ENCODE measurements around the gene LCN12. TPM values are rescaled to one million over a fixed set of nuclear protein-coding genes. Genes with fewer than 3 reads are reported as not detected.

LCN12 gene
- polyA plus RNA-seq, 3 donors: 0.29 TPM; not detected in 2

DNA sequence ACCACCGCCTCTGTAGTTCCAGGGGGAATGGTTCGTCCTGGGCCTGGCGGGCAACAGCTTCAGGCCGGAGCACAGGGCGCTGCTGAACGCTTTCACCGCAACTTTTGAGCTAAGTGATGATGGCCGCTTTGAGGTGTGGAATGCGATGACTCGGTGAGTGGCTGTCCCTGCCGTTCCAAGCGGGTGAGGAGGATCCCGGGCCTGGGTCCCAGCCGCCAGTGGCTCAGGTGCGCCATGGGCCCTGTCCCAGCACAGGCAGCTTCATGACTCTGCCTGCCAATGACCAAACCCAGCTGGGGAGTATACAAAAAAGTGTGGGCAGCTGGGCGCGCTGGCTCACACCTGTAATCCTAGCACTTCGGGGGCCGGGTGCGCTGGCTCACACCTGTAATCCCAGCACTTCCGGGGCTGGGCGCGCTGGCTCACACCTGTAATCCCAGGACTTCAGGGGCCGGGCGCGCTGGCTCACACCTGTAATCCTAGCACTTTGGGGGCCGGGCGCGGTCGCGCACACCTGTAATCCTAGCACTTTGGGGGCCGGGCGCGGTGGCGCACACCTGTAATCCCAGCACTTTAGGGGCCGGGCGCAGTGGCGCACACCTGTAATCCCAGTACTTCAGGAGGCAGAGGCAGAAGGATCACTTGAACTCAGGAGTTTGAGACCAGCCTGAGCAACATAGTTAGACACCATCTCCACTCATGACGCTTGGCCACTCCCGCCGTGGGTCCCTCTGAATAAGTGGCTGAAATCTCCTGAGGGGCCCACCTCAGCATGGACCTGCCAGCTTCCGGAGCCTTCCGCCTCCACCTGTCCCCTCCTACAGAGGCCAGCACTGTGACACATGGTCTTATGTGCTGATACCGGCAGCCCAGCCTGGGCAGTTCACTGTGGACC, 1.1 kb downstream of the LCN12 start:
- H4K20me1 ChIP-seq (ENCODE audit: insufficient read depth, low read length): no peaks in the 10 kb centered on the region
- H2AFZ ChIP-seq (ENCODE audit: insufficient read depth, low read depth, low read length, poor library complexity, severe bottlenecking): no peak overlapping the region
- H3K36me3 ChIP-seq (replicated peaks in 1 of 2; ENCODE audit: control insufficient read depth in 1 of 2, insufficient read depth in 2 of 2, low read length in 2 of 2): no peaks in the 10 kb centered on the region
- Mint-ChIP-seq H3K4me3 (no peak overlapping the region), H3K4me1 (peaks cover 8% of the 10 kb centered on the region), H3K9me3 (peaks cover 0 to 5% (median 3%) of the 10 kb centered on the region in 7 donors), H3K27ac (no peak overlapping the region), H3K36me3 (no peaks in the 10 kb centered on the region), H3K27me3 (ENCODE audit: low read depth in 3 of 3) (peaks cover 0 to 5% (median 0%) of the 10 kb centered on the region in 3 donors)
- no peaks in the 10 kb centered on the region for H3K27me3 ChIP-seq (ENCODE audit: control insufficient read depth in 2 of 2, insufficient read depth in 2 of 2, low read length in 2 of 2)
- H3K4me2 ChIP-seq (replicated peaks; ENCODE audit: extremely low read depth, low read length, poor library complexity, severe bottlenecking): no peak overlapping the region
- H3K9me3 ChIP-seq (replicated peaks in 1 of 2; ENCODE audit: control insufficient read depth in 1 of 2, insufficient read depth in 1 of 2, low read length in 2 of 2): no peaks in the 10 kb centered on the region
- WGBS (ENCODE audit: insufficient coverage): 97% methylated on average over 39 of the region's 44 CpGs
- intact Hi-C loops (cut with micrococcal nuclease): loop anchor here in 1 of 2 donors (5.0 kb wide), 1 partner anchor 106 kb away; the partner anchor contains the start of gene PHPT1
- no peak overlapping the region for H3K27ac ChIP-seq (ENCODE audit: low read depth in 1 of 2, low read length in 2 of 2)
- TF ChIP-seq, protein P1, sequence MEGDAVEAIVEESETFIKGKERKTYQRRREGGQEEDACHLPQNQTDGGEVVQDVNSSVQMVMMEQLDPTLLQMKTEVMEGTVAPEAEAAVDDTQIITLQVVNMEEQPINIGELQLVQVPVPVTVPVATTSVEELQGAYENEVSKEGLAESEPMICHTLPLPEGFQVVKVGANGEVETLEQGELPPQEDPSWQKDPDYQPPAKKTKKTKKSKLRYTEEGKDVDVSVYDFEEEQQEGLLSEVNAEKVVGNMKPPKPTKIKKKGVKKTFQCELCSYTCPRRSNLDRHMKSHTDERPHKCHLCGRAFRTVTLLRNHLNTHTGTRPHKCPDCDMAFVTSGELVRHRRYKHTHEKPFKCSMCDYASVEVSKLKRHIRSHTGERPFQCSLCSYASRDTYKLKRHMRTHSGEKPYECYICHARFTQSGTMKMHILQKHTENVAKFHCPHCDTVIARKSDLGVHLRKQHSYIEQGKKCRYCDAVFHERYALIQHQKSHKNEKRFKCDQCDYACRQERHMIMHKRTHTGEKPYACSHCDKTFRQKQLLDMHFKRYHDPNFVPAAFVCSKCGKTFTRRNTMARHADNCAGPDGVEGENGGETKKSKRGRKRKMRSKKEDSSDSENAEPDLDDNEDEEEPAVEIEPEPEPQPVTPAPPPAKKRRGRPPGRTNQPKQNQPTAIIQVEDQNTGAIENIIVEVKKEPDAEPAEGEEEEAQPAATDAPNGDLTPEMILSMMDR (IDR thresholded peaks at IDR 0.05): no peak
- no peak for DNase-seq
- no peak overlapping the region for H3K9ac ChIP-seq (ENCODE audit: insufficient read depth, low read length, poor library complexity, severe bottlenecking)
- H3K79me2 ChIP-seq (ENCODE audit: insufficient read depth, low read length): no peaks in the 10 kb centered on the region
- no peak overlapping the region for H3K4me3 ChIP-seq (replicated peaks in 1 of 3; ENCODE audit: low read depth in 2 of 3, low read length in 3 of 3)
- H3K4me1 ChIP-seq (ENCODE audit: control insufficient read depth in 1 of 2, insufficient read depth in 2 of 2, low read length in 2 of 2): peaks cover 13 to 17% of the 10 kb centered on the region in 2 donors

DNA sequence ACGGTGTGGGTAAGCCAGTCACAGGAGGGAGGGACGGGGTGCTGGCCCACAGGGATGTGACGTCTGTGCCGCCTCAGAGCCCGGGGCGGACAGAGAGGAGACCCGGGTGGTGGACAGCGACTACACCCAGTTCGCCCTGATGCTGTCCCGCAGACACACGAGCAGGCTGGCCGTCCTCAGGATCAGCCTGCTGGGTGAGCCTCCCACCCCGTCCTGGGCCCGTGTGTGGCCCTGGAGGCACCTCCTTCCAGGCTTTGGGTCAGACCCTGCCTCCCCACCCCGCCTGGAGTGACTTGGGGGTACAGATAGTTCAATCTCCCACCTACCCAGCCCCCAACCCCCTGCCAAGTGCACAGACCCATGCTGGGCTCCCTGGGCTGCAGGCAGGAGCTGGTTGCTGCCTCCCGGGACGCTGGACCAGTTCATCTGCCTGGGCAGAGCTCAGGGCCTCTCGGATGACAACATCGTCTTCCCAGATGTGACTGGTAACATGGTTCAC, 1.7 kb downstream of the LCN12 start:
- no peak for DNase-seq
- H3K36me3 Mint-ChIP-seq: no peaks in the 10 kb centered on the region
- intact Hi-C loops (cut with micrococcal nuclease): loop anchor here in 1 of 2 donors (5.0 kb wide), 1 partner anchor 107 kb away; the partner anchor contains the start of gene PHPT1
- Histone ChIP-seq H3K79me2 (ENCODE audit: insufficient read depth, low read length) (no peaks in the 10 kb centered on the region), H4K20me1 (ENCODE audit: insufficient read depth, low read length) (no peaks in the 10 kb centered on the region), H3K27ac (ENCODE audit: low read depth in 1 of 2, low read length in 2 of 2) (no peak overlapping the region), H3K4me2 (replicated peaks; ENCODE audit: extremely low read depth, low read length, poor library complexity, severe bottlenecking) (no peak overlapping the region), H3K27me3 (ENCODE audit: control insufficient read depth in 2 of 2, insufficient read depth in 2 of 2, low read length in 2 of 2) (no peaks in the 10 kb centered on the region), H2AFZ (ENCODE audit: insufficient read depth, low read depth, low read length, poor library complexity, severe bottlenecking) (no peak overlapping the region), H3K9ac (ENCODE audit: insufficient read depth, low read length, poor library complexity, severe bottlenecking) (no peak overlapping the region), H3K4me3 (replicated peaks in 1 of 3; ENCODE audit: low read depth in 2 of 3, low read length in 3 of 3) (no peak overlapping the region), H3K9me3 (replicated peaks in 1 of 2; ENCODE audit: control insufficient read depth in 1 of 2, insufficient read depth in 1 of 2, low read length in 2 of 2) (no peaks in the 10 kb centered on the region), H3K36me3 (replicated peaks in 1 of 2; ENCODE audit: control insufficient read depth in 1 of 2, insufficient read depth in 2 of 2, low read length in 2 of 2) (no peaks in the 10 kb centered on the region), H3K4me1 (ENCODE audit: control insufficient read depth in 1 of 2, insufficient read depth in 2 of 2, low read length in 2 of 2) (peaks cover 13 to 15% of the 10 kb centered on the region in 2 donors)
- H3K27me3 Mint-ChIP-seq (ENCODE audit: low read depth in 3 of 3): peaks cover 0 to 5% (median 0%) of the 10 kb centered on the region in 3 donors
- H3K9me3 Mint-ChIP-seq: peaks cover 0 to 5% (median 3%) of the 10 kb centered on the region in 7 donors
- 92% methylated on average over 17 of the region's 19 CpGs for WGBS (ENCODE audit: insufficient coverage)
- H3K4me1 Mint-ChIP-seq: peaks cover 5% of the 10 kb centered on the region
- no peak overlapping the region for H3K4me3 Mint-ChIP-seq
- TF ChIP-seq, protein P1 (IDR thresholded peaks at IDR 0.05): no peak
- no peak overlapping the region for H3K27ac Mint-ChIP-seq
